Erythroblast (primary cell): ENCODE results near the gene GPC6.

Experiments used
- GATA1 ChIP-seq: IDR thresholded peaks from 2 replicates; pipeline ENCODE4 v1.6.1; 2011; ENCODE audit warnings: low read depth, mild to moderate bottlenecking, control low read depth, low read length, moderate library complexity
- POLR2A ChIP-seq: IDR thresholded peaks from 2 replicates; pipeline ENCODE4 v1.6.1; 2011; ENCODE audit warnings: mild to moderate bottlenecking, low read length

- TF ChIP-seq POLR2A (no peak), GATA1 (no peak)
These were observed 758.3 kb downstream of the GPC6 start for GRCh38 chr13:93984876-93985275.
